Activated T-cell treated with anti-CD3 and anti-CD28 coated beads, Interleukin-2, amount 50 U/mL, for 4 hours (primary cell): ENCODE results near the gene ZNF385D. TPM values are rescaled to one million over a fixed set of nuclear protein-coding genes. Genes with fewer than 3 reads are reported as not detected.
"Not testable (repeated sequence)": the region's sequence is repeated elsewhere in the genome, so short reads cannot be mapped to it uniquely, and the experiment has no call there.

ENCODE experiments used
- ATAC-seq, 2 donors: fragments of 200-7000 bp; cut with Tn5 transposase; one replicate each; pipeline ENCODE4 v1.10.0; 2021
- DNase-seq: peaks from one replicate; pipeline ENCODE4 v3.0.0-alpha.2; 2020
- H3K27me3 Mint-ChIP-seq: one replicate; pipeline ENCODE4 v1.8.0; 2021; ENCODE audit warnings: low read depth, mixed read lengths
- H3K36me3 Mint-ChIP-seq: one replicate; pipeline ENCODE4 v1.8.0; 2022; ENCODE audit warnings: mixed read lengths; ENCODE audit not compliant: insufficient read depth
- H3K4me1 Mint-ChIP-seq: one replicate; pipeline ENCODE4 v1.8.0; 2021; ENCODE audit warnings: low read depth, mixed read lengths
- H3K4me3 Mint-ChIP-seq: one replicate; pipeline ENCODE4 v1.8.0; 2021; ENCODE audit warnings: mild to moderate bottlenecking, moderate library complexity, mixed read lengths
- H3K9me3 Mint-ChIP-seq: one replicate; pipeline ENCODE4 v1.8.0; 2021; ENCODE audit warnings: mixed read lengths
- total RNA-seq, 3 donors: library from RNA; stranded (reverse); gene quantifications; one replicate each; pipeline ENCODE4 v1.2.1, GENCODE V29; 2021

Gene ZNF385D
- total RNA-seq, 3 donors from 2014 or later: not detected

- DNase-seq (no peak), ATAC-seq (no peak)
- Mint-ChIP-seq H3K27me3 (no peaks in the 10 kb centered on the region), H3K4me1 (no peaks in the 10 kb centered on the region), H3K9me3 (peaks cover 4% of the 10 kb centered on the region), H3K4me3 (no peak overlapping the region), H3K36me3 (no peaks in the 10 kb centered on the region)
These were observed 325.3 kb downstream of the ZNF385D start for GRCh38 chr3:21425715-21426114.

- ATAC-seq (no peak), DNase-seq (no peak)
- Mint-ChIP-seq H3K36me3 (no peaks in the 10 kb centered on the region), H3K4me3 (no peak overlapping the region), H3K4me1 (no peaks in the 10 kb centered on the region), H3K27me3 (no peaks in the 10 kb centered on the region), H3K9me3 (peaks cover 4% of the 10 kb centered on the region)
These were observed 329.9 kb downstream of the ZNF385D start for GRCh38 chr3:21421096-21421495.

DNA sequence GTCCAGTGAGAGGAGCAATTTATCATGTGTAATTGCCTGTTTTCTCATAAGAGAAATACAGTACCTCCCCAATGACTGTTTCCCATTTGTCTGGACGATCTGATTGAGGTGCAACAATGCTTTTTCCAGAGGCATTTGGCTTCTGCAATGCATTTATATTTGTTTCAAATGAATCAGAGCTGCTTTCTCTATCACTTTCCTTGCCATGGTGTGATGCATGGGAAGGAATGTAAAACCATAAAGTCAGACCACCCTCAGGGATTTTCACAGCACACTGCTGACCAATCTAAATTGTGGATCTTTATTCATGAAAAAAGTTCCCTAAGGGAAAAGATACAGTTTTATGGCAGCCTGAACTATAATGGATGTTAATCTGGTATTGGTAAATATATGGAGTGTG is 333.0 kb downstream of the ZNF385D start:
- Mint-ChIP-seq H3K36me3 (no peaks in the 10 kb centered on the region), H3K9me3 (peaks cover 5% of the 10 kb centered on the region), H3K27me3 (no peaks in the 10 kb centered on the region), H3K4me1 (no peaks in the 10 kb centered on the region), H3K4me3 (no peak overlapping the region)
- ATAC-seq (no peak), DNase-seq (no peak)

DNA sequence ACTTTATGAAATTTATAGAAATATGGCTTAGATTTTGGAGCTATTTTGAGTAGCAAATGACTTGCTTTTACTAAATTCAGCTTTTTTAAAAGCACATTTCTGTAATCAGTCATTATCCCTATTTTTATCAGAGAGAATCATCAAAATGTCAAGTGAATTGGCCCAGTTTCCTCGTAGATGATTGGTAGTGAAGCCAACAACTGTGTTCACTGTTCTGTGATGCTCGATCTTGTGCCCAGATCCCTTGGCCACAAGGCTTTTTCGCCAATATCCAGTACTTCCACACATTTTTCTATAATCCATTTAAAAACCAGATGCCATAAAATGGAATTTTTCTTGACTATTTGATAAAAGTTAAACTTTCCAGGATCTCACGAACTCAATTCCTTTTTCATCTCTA is 336.5 kb downstream of the ZNF385D start:
- DNase-seq (no peak), ATAC-seq (no peak)
- Mint-ChIP-seq H3K4me1 (no peaks in the 10 kb centered on the region), H3K4me3 (no peak overlapping the region), H3K36me3 (no peaks in the 10 kb centered on the region), H3K27me3 (no peaks in the 10 kb centered on the region), H3K9me3 (peaks cover 5% of the 10 kb centered on the region)

DNA sequence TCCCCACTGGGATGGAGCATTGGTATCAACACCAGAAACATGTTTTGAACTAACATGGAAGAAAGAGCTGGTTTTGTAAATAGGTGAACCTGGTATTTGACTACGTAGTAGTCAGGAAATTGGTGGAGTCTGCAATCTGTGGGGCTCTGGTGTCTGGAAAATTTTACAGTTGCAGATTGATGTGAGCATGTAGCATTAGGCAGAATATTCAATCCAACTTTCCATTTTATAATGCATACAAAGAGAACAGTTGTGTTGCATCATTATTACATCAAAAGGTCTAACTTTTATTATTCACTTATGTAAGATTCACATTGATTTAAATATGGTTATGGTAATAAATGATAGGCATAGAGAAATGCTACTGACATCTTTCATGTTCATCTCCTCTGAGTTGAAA is 340.0 kb downstream of the ZNF385D start:
- peaks cover 9% of the 10 kb centered on the region for H3K9me3 Mint-ChIP-seq
- no peaks in the 10 kb centered on the region for H3K36me3 Mint-ChIP-seq
- no peak for DNase-seq
- H3K4me3 Mint-ChIP-seq: no peak overlapping the region
- no peaks in the 10 kb centered on the region for H3K27me3 Mint-ChIP-seq
- no peak for ATAC-seq
- no peaks in the 10 kb centered on the region for H3K4me1 Mint-ChIP-seq

- Mint-ChIP-seq H3K36me3 (no peaks in the 10 kb centered on the region), H3K4me3 (no peak overlapping the region), H3K27me3 (no peaks in the 10 kb centered on the region), H3K9me3 (peaks cover 13% of the 10 kb centered on the region), H3K4me1 (no peaks in the 10 kb centered on the region)
- DNase-seq (no peak), ATAC-seq (no peak)
These were observed 341.6 kb downstream of the ZNF385D start for GRCh38 chr3:21409401-21409800.

- Mint-ChIP-seq H3K4me1 (no peaks in the 10 kb centered on the region), H3K4me3 (no peak overlapping the region), H3K9me3 (peaks cover 8% of the 10 kb centered on the region), H3K27me3 (no peaks in the 10 kb centered on the region), H3K36me3 (no peaks in the 10 kb centered on the region)
- ATAC-seq (no peak), DNase-seq (no peak)
These were observed 343.3 kb downstream of the ZNF385D start for GRCh38 chr3:21407743-21408142.

DNA sequence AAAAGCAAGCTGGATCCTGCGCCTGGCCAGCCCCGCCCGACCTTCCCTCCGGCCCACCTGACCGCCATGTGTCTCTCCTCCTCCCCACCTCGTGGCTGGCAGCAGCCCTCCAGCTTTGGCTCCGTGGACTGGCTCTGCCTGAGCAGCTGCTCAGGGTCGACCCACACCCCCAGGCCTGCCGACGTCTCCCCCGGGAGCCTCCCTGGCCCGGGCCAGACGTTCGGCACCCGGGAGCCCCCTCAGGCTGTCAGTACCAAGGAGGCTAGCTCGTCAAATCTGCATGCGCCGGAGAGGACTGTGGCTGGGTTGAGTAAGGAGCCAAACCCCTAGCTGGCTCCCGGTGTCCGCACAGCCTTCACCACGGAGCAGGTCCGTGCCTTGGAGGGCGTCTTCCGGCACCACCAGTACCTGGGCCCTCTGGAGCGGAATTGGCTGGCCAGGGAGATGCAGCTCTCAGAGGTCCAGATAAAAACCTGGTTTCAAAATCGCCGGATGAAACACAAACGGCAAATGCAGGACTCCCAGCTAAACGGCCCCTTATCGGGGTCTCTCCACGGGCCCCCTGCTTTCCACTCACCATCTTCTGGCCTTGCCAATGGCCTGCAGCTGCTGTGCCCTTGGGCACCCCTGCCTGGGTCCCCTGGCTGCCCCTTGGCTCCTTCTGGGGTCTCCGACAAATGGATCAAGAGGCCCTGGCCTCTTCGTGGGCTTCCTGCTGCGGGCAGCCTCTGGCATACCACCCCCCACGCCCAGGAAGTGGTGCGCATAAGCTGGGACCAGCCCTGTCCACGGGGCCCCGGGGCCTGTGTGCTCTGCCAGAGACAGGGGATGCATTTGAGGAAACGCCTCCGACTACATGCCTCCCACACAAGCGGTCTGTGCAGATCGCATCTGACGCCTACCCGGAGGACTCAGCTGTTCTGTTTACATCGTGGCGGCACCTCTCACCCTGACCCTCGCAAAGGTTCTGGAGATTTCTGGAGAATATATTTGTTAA is 345.0 kb downstream of the ZNF385D start:
- Mint-ChIP-seq H3K4me1 (no peaks in the 10 kb centered on the region), H3K4me3 (no peak overlapping the region), H3K9me3 (peaks cover 12% of the 10 kb centered on the region), H3K36me3 (no peaks in the 10 kb centered on the region), H3K27me3 (no peaks in the 10 kb centered on the region)
- ATAC-seq (no peak), DNase-seq (no peak)

GRCh38 chr3:21398461-21398860 is 352.5 kb downstream of the ZNF385D start:
- Mint-ChIP-seq H3K4me1 (no peaks in the 10 kb centered on the region), H3K27me3 (no peaks in the 10 kb centered on the region), H3K4me3 (no peak overlapping the region), H3K36me3 (no peaks in the 10 kb centered on the region), H3K9me3 (peaks cover 4% of the 10 kb centered on the region)
- no peak for DNase-seq
- no peak for ATAC-seq

GRCh38 chr3:21393683-21394311 is 357.2 kb downstream of the ZNF385D start:
- Mint-ChIP-seq H3K4me1 (no peaks in the 10 kb centered on the region), H3K9me3 (no peaks in the 10 kb centered on the region), H3K27me3 (no peaks in the 10 kb centered on the region), H3K4me3 (no peak overlapping the region), H3K36me3 (no peaks in the 10 kb centered on the region)
- no peak for ATAC-seq
- DNase-seq: no peak

DNA sequence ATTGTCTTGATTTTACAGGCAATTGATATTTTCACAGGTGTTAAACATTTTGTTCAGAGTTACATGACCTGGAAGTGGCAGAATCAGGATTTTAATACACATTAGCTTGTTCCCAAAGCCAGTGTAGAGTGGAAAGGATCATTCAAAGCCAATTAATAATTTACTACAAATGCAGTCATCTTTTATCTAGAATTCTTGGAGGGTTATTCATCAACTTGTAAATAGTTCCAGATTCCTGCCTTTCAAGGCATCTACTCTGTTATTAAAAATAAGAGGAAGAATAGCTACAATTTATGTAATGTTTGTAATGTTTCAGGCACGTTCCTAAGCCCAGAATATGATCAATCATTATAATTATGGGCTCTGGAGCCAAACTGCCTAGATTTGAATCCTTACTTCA is 358.5 kb downstream of the ZNF385D start:
- Mint-ChIP-seq H3K4me1 (no peaks in the 10 kb centered on the region), H3K27me3 (no peaks in the 10 kb centered on the region), H3K36me3 (no peaks in the 10 kb centered on the region), H3K9me3 (peaks cover 4% of the 10 kb centered on the region), H3K4me3 (no peak overlapping the region)
- ATAC-seq (no peak), DNase-seq (no peak)

DNA sequence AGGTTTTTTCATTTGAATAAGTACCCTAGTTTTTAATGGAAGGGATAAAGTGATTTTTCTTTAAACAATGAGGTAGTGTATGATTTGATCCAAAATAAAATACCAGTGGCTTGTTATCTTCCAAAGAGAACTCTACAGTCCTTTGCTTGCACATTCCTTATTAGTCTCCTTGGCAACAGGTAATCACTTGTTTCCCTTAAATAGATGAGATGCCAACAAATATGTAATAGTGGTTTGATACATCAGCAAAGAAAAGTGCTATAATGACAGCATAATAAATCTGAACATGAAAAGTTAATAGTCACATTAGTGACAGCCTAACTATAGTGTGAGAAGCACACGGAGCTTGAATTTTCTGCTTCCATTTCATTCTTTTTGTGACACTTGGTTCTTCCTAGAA is 360.2 kb downstream of the ZNF385D start:
- no peak overlapping the region for H3K4me3 Mint-ChIP-seq
- DNase-seq (no peak), ATAC-seq (no peak)
- H3K27me3 Mint-ChIP-seq: no peaks in the 10 kb centered on the region
- no peaks in the 10 kb centered on the region for H3K4me1 Mint-ChIP-seq
- H3K9me3 Mint-ChIP-seq: peaks cover 4% of the 10 kb centered on the region
- no peaks in the 10 kb centered on the region for H3K36me3 Mint-ChIP-seq

- no peaks in the 10 kb centered on the region for H3K36me3 Mint-ChIP-seq
- no peaks in the 10 kb centered on the region for H3K27me3 Mint-ChIP-seq
- ATAC-seq: no peak
- peaks cover 7% of the 10 kb centered on the region for H3K9me3 Mint-ChIP-seq
- H3K4me1 Mint-ChIP-seq: no peaks in the 10 kb centered on the region
- DNase-seq: no peak
- H3K4me3 Mint-ChIP-seq: no peak overlapping the region
These were observed 360.9 kb downstream of the ZNF385D start for GRCh38 chr3:21390136-21390535.

- not testable (repeated sequence) for H3K27me3 Mint-ChIP-seq, DNase-seq, H3K4me3 Mint-ChIP-seq, ATAC-seq, H3K4me1 Mint-ChIP-seq, H3K36me3 Mint-ChIP-seq, H3K9me3 Mint-ChIP-seq
These were observed 363.7 kb downstream of the ZNF385D start for GRCh38 chr3:21387142-21387826.
